ENCODE measurements around the gene R3HCC1L. TPM values are rescaled to one million over a fixed set of nuclear protein-coding genes. Genes with fewer than 3 reads are reported as not detected.

R3HCC1L gene
- total and polyA plus RNA-seq, 2 of the 4 experiments (the other 2 are of a cell fraction): 8.3 to 14.7 TPM

DNA sequence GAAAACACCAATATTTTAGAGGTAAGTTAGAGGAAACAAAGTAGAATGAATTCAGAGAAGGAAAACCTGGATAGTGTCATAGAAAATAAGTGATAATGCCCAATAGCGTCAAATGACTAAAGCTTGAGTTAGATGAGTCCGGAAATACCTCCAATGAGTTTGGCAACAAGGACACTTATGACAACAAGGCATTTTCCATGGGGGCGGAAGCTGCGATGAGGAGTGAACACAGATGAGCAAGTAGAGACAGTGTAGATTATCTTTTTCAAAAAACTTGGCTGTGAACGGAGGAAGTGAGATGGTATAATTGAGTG lies 383 bp upstream of the R3HCC1L start:
- H3K27ac ChIP-seq (ENCODE audit: insufficient read depth, low read length): no peak overlapping the region
- peak overlapping the region; percentile 95 for H2AFZ ChIP-seq (replicated peaks; ENCODE audit: low read length, poor library complexity)
- 100% methylated on average over 1 of the region's 5 CpGs; no CpG with 5 or more reads in 1 of the 2 experiments for WGBS, 2 experiments (ENCODE audit: extremely low coverage in 2 of 2, insufficient read length in 1 of 2)
- peak overlapping the region; percentile 65 for H4K91ac ChIP-seq (ENCODE audit: insufficient read depth, low read depth, low read length)
- H3K9me1 ChIP-seq (ENCODE audit: insufficient read depth, low read length): peaks cover 9% of the 10 kb centered on the region
- in situ Hi-C loops (cut with MboI; ENCODE audit: low sequenced_read_pairs) (no loop called here), dilution Hi-C loops (cut with HindIII; ENCODE audit: low sequenced_read_pairs, unreplicated experiment) (no loop called here), intact Hi-C loops (cut with micrococcal nuclease) (no loop called here)
- H3K4me3 ChIP-seq (ENCODE audit: insufficient read depth, low read depth, low read length): peak overlapping the region; percentile 71
- H3K36me3 ChIP-seq (ENCODE audit: control insufficient read depth, insufficient read depth, low read length): no peaks in the 10 kb centered on the region
- no peak overlapping the region for H2BK5ac ChIP-seq (ENCODE audit: low read depth, low read length, poor library complexity, severe bottlenecking)
- no peak overlapping the region for H3K23ac ChIP-seq (ENCODE audit: low read depth, low read length)
- H2BK20ac ChIP-seq (ENCODE audit: low read depth, low read length): no peak overlapping the region
- DNase-seq (no peak), ATAC-seq (ENCODE audit: low read depth) (no peak)
- H3K79me1 ChIP-seq (ENCODE audit: low read depth in 1 of 2, low read length in 2 of 2): peaks cover 19 to 38% of the 10 kb centered on the region in 2 experiments
- H3K14ac ChIP-seq (replicated peaks; ENCODE audit: low read depth, low read length): peak overlapping the region; percentile 89
- CTCF ChIA-PET: no interaction called here
- peak overlapping the region; percentile 37; the same call in 1 of the 2 replicates for H2AK5ac ChIP-seq (ENCODE audit: low read depth, low read length)
- peak overlapping the region; percentile 60 for H2AK9ac ChIP-seq (replicated peaks; ENCODE audit: low read depth, low read length, poor library complexity)
- no peaks in the 10 kb centered on the region for H3K27me3 ChIP-seq (ENCODE audit: control insufficient read depth, insufficient read depth, low read length)
- POLR2A ChIA-PET (ENCODE audit: unreplicated experiment): interaction anchor here (0.6 kb wide), 1 partner anchor 539 kb away, joined by 3 read pairs; no protein-coding TSS in a partner anchor
- TF ChIP-seq CEBPB (IDR thresholded peaks at IDR 0.05; ENCODE audit: low read depth, low read length) (no peak), MXI1 (IDR thresholded peaks at IDR 0.05; ENCODE audit: borderline replicate concordance, low read depth, low read length) (no peak), RFX5 (IDR thresholded peaks at IDR 0.05; ENCODE audit: low read depth, low read length) (no peak), SMC3 (IDR thresholded peaks at IDR 0.05; ENCODE audit: low read depth, low read length) (no peak), NFE2L2 (IDR thresholded peaks at IDR 0.05; ENCODE audit: low read depth, low read length) (no peak), MAFK (IDR thresholded peaks at IDR 0.05; ENCODE audit: low read depth, low read length) (no peak), RAD21 (IDR thresholded peaks at IDR 0.05; ENCODE audit: low read length) (no peak), RCOR1 (IDR thresholded peaks at IDR 0.05; ENCODE audit: insufficient replicate concordance, low read length) (no peak), MAZ (IDR thresholded peaks at IDR 0.05; ENCODE audit: borderline replicate concordance, low read depth, low read length) (no peak)
- TF ChIP-seq, protein P1, sequence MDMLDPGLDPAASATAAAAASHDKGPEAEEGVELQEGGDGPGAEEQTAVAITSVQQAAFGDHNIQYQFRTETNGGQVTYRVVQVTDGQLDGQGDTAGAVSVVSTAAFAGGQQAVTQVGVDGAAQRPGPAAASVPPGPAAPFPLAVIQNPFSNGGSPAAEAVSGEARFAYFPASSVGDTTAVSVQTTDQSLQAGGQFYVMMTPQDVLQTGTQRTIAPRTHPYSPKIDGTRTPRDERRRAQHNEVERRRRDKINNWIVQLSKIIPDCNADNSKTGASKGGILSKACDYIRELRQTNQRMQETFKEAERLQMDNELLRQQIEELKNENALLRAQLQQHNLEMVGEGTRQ (IDR thresholded peaks at IDR 0.05; ENCODE audit: low read depth, low read length): no peak
- H3K9ac ChIP-seq (ENCODE audit: low read depth, low read length): no peak overlapping the region
- H3K4ac ChIP-seq (ENCODE audit: low read depth, low read length): peak overlapping the region; percentile 75
- peak overlapping the region; percentile 80 for H2BK120ac ChIP-seq (ENCODE audit: low read depth, low read length)
- H3K18ac ChIP-seq (ENCODE audit: low read depth, low read length): peak overlapping the region; percentile 29; the same call in 1 of the 2 replicates
- H4K8ac ChIP-seq (ENCODE audit: low read depth in 2 of 2, low read length in 2 of 2): peak overlapping the region; percentile 95 to 98
- peaks cover 3% of the 10 kb centered on the region; the same call in 1 of the 2 replicates for H3K4me1 ChIP-seq (ENCODE audit: control insufficient read depth, insufficient read depth, low read length)
- H3K4me2 ChIP-seq (ENCODE audit: low read depth, low read length): peak overlapping the region; percentile 92
- H3K9me3 ChIP-seq (ENCODE audit: control insufficient read depth, insufficient read depth, low read length): no peaks in the 10 kb centered on the region
- peak overlapping the region; percentile 55; the same call in 2 of the 3 replicates for H2BK15ac ChIP-seq (ENCODE audit: low read depth, low read length)
- no TSS peak for BruUV-seq (replicated peaks)
- H4K5ac ChIP-seq (ENCODE audit: low read depth, low read length): peak overlapping the region; percentile 51
- H3K56ac ChIP-seq (ENCODE audit: extremely low read depth, insufficient read depth, low read length): no peak overlapping the region
- H4K20me1 ChIP-seq (ENCODE audit: insufficient read depth, low read length): peaks cover 8% of the 10 kb centered on the region; the same call in 1 of the 2 replicates
